Breast epithelium (tissue), 4 donors: Measurements from ENCODE around the gene PPFIA2. TPM values are rescaled to one million over a fixed set of nuclear protein-coding genes. Genes with fewer than 3 reads are reported as not detected.

Source experiments
- DNase-seq, 2 donors: peaks; one replicate each; pipeline ENCODE4 v3.0.0-alpha.2; 2019; ENCODE audit warnings: low spot score in 2 of 2
- H3K27ac ChIP-seq, 2 donors: fragments of 200-600 bp; sonication (generic) in 1 of 2; one replicate each; pipeline ENCODE4 v1.5.1; 2016 to 2019; ENCODE audit warnings: mild to moderate bottlenecking in 1 of 2
- H3K27me3 ChIP-seq, 2 donors: fragments of 200-600 bp; sonication (generic) in 1 of 2; one replicate each; pipeline versions ENCODE4 v1.5.1 to v1.6.0; 2017 to 2019; ENCODE audit warnings: control low read depth in 1 of 2, mild to moderate bottlenecking in 1 of 2
- H3K36me3 ChIP-seq: fragments of 200-600 bp; one replicate; pipeline ENCODE4 v1.5.1; 2019
- H3K4me1 ChIP-seq, 2 donors: fragments of 200-600 bp; sonication (generic); one replicate each; pipeline ENCODE4 v1.5.1; 2016 to 2019; ENCODE audit warnings: control low read depth in 1 of 2
- H3K4me3 ChIP-seq, 3 donors: fragments of 200-600 bp; sonication (generic); 1 replicate in 2 of 3; 2 replicates in 1 of 3; pipeline ENCODE4 v1.5.1; 2016 to 2019; ENCODE audit warnings: mild to moderate bottlenecking in 3 of 3, moderate library complexity in 2 of 3
- H3K9me3 ChIP-seq, 2 donors: fragments of 200-600 bp; sonication (generic) in 1 of 2; one replicate each; pipeline ENCODE4 v1.5.1; 2016 to 2019; ENCODE audit warnings: control low read depth in 1 of 2
- CTCF ChIP-seq, 3 donors: fragments of 450-650 bp; IDR thresholded peaks; one replicate each; pipeline ENCODE4 v1.5.1; 2016 to 2017; ENCODE audit warnings: antibody characterized with exemption in 3 of 3, mild to moderate bottlenecking in 3 of 3, moderate library complexity in 3 of 3
- POLR2A ChIP-seq: fragments of 450-650 bp; IDR thresholded peaks from one replicate; pipeline ENCODE4 v1.6.1; 2016; ENCODE audit warnings: antibody characterized with exemption, mild to moderate bottlenecking, moderate library complexity
- POLR2AphosphoS5 ChIP-seq, 3 donors: sonication (generic); formaldehyde crosslinking; IDR thresholded peaks; one replicate each; pipeline ENCODE4 v1.6.1; 2017; ENCODE audit warnings: antibody characterized with exemption in 3 of 3
- intact Hi-C: fragments of 100-400 bp; cut with DNase I; formaldehyde crosslinking; loops from one replicate; pipeline ENCODE4 v1.15.1; 2023; ENCODE audit warnings: low total_unique reads
- total RNA-seq, 3 donors: library from RNA; depleted of rRNA; stranded (reverse); fragments of >200 nt; gene quantifications; one replicate each; pipeline ENCODE4 v1.1.0, GENCODE V29; 2016

The PPFIA2 gene
- 1 to 10 TPM in 1 of 3 donors, under 1 TPM in 2; 0.44 to 3.8 (median 0.98) TPM for total RNA-seq

- Histone ChIP-seq H3K4me1 (no peaks in the 10 kb centered on the region), H3K4me3 (peak within 1 kb of the TSS; percentile 47 to 66 (median 50)), H3K9me3 (peaks cover 0 to 4% of the 10 kb centered on the region in 2 donors), H3K27me3 (peaks cover 3 to 15% of the 10 kb centered on the region in 2 donors), H3K36me3 (no peaks in the 10 kb centered on the region), H3K27ac (no peak within 1 kb of the TSS)
- DNase-seq, result peak in 1 of 2 donors; percentile 19
- intact Hi-C loops, result no loop called here
- TF ChIP-seq POLR2AphosphoS5 (IDR thresholded peaks at IDR 0.05) (no peak), POLR2A (no peak), CTCF (IDR thresholded peaks at IDR 0.05) (no peak)
These were observed at the start of gene PPFIA2 for GRCh38 chr12:81759190-81760051. Gene PPFIA2 (minus strand): TSS chr12:81759350.

DNA sequence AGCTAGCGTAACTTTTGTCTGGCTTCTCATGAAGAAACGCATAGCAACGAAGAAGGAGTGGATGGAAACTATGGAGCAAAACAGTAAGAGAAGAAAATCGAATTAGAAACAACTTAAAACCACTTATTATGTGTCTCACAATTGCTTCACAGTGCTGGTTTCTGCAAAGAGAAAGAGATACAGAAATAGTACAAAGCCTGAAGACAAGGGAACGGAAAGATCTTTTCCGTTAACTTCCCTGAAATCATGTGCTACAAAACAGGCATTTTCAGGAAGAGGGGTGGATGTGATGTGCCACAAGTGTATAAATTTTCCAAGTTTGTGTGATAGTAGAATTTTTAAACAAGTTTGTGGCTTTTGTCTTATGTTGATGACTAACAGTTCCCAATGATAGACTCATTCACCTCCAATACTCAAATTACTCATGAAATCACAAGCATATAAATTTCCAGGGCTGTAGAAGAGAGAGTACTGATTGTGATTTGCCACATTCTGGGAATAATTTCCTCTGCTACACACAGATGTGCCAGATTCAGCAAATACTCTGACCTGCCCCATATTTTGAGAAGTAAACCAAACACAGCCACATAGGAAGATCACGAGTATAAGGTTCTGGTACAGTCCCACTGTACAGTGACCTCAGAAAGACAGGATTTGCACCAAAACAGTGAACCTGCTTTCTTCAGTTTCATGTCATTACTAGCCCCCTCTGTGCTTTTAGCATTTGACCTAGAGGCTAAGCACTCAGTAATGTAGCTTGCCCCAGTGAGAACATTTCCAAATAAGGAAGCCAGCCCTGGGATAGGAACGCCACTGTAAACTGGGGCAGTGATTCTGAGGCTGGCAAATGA lies 41.4 kb upstream of the PPFIA2 start:
- H3K36me3 ChIP-seq, result no peaks in the 10 kb centered on the region
- H3K27ac ChIP-seq, result peak overlapping the region; percentile 26 to 70
- H3K4me1 ChIP-seq, result no peaks in the 10 kb centered on the region
- TF ChIP-seq POLR2A, result no peak
- TF ChIP-seq POLR2AphosphoS5 (IDR thresholded peaks at IDR 0.05), result no peak
- TF ChIP-seq CTCF (IDR thresholded peaks at IDR 0.05), result no peak
- H3K4me3 ChIP-seq, result no peak overlapping the region
- intact Hi-C loops, result no loop called here
- H3K27me3 ChIP-seq, result no peaks in the 10 kb centered on the region
- no peaks in the 10 kb centered on the region for H3K9me3 ChIP-seq
- peak in 1 of 2 donors; percentile 31 for DNase-seq

DNA sequence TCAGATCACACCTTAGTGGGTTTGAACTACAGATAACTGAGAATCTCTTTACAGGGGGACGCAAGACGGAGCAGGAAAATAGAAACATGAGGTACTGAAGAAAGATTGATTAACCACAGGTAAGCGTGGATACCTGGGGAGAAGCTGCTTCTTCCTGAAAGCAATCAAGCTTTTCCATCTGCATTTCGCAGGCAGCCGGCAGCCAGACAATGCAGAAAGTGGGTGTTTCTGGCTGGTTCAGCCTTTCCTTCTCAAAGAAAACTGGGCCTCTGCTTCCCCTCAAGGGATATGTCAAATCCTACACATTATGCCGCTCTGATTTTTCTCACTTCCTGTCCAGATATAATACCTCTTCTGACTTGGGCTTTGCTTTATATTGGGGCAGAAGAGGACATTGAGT lies 39.1 kb upstream of the PPFIA2 start:
- no peak for DNase-seq
- H3K4me1 ChIP-seq, result no peaks in the 10 kb centered on the region
- TF ChIP-seq POLR2AphosphoS5 (IDR thresholded peaks at IDR 0.05) (no peak), POLR2A (no peak), CTCF (IDR thresholded peaks at IDR 0.05) (no peak)
- H3K27ac ChIP-seq, result no peak overlapping the region
- no peaks in the 10 kb centered on the region for H3K9me3 ChIP-seq
- intact Hi-C loops, result no loop called here
- no peaks in the 10 kb centered on the region for H3K36me3 ChIP-seq
- no peak overlapping the region for H3K4me3 ChIP-seq
- no peaks in the 10 kb centered on the region for H3K27me3 ChIP-seq

DNA sequence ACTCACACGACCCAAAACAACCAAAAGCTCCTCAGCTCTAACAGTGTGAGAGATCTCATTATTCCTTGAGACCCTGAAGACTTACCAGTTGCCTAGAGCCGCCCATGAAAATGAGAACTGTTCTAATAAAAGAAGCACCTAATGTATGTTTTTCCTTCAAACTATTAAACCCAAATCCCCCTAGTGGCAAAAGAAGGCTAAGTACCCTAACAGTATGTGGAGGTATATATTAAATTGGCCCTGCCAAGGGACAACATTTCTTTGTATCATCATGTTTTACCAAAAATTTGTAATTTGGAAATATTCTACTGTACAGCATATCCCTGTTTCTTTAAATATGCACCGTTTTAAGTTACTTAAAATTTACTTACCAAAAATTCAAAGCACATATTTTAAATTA lies 38.0 kb upstream of the PPFIA2 start:
- Histone ChIP-seq H3K4me3 (no peak overlapping the region), H3K27me3 (no peaks in the 10 kb centered on the region), H3K36me3 (no peaks in the 10 kb centered on the region), H3K27ac (no peak overlapping the region), H3K9me3 (no peaks in the 10 kb centered on the region), H3K4me1 (no peaks in the 10 kb centered on the region)
- DNase-seq, result no peak
- intact Hi-C loops, result no loop called here
- TF ChIP-seq CTCF (IDR thresholded peaks at IDR 0.05) (no peak), POLR2AphosphoS5 (IDR thresholded peaks at IDR 0.05) (no peak), POLR2A (no peak)

DNA sequence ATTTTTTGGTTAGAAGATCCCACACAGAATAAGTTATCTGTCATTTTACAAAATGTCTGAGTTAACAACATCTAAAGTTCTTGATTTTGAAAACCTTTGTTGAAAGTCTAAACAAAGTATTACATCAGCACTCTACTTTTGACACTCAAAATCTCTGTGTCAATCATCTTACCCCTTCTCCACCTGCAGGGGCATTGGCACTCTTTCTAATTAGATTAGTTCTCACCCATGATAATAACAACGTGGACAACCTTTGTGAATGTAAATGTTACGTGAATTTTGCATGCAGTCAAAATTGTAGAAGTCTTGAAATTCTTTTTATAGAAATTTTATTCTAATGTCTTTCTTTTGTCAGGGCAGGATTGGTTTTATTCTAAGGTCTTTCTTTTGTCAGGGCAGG lies 33.5 kb upstream of the PPFIA2 start:
- intact Hi-C loops, result no loop called here
- DNase-seq, result no peak

More for the DNA sequence above, 33.5 kb upstream of the PPFIA2 start:
- TF ChIP-seq CTCF (IDR thresholded peaks at IDR 0.05) (no peak), POLR2A (no peak), POLR2AphosphoS5 (IDR thresholded peaks at IDR 0.05) (no peak)
- Histone ChIP-seq H3K9me3 (no peaks in the 10 kb centered on the region), H3K4me1 (no peaks in the 10 kb centered on the region), H3K36me3 (no peaks in the 10 kb centered on the region), H3K4me3 (no peak overlapping the region), H3K27ac (no peak overlapping the region), H3K27me3 (no peaks in the 10 kb centered on the region)
